MCF 10A (cell line): ENCODE measurements around the gene PEX19. TPM values are rescaled to one million over a fixed set of nuclear protein-coding genes. Genes with fewer than 3 reads are reported as not detected.

Source experiments
- BruUV-seq: library from RNA; stranded (reverse); fragments of 400-500 nt; replicated peaks from 2 replicates; lab custom pipeline; 2021; lab: Mats Ljungman, UMichigan
- CTCF ChIA-PET: fragments of 300-600 bp; sonication (Branson Sonifier 250); formaldehyde crosslinking; extraction: SDS; loops from one replicate; lab custom pipeline; 2021; ENCODE audit warnings: antibody characterized with exemption, inconsistent platforms; lab: Yijun Ruan, JAX
- POLR2A ChIA-PET: fragments of 300-600, 350-650 bp; sonication (Branson Sonifier 250); formaldehyde crosslinking; extraction: SDS; loops from one replicate; lab custom pipeline; 2020; ENCODE audit warnings: antibody characterized with exemption, inconsistent platforms; lab: Yijun Ruan, JAX
- DNase-seq: peaks from one replicate; pipeline ENCODE4 v3.0.0-alpha.2; 2018; ENCODE audit not compliant: unreplicated experiment
- H3K27ac Mint-ChIP-seq: one replicate; pipeline ENCODE4 v1.8.0; 2022; ENCODE audit warnings: mild to moderate bottlenecking, low read depth, mixed read lengths; ENCODE audit not compliant: unreplicated experiment
- H3K27me3 Mint-ChIP-seq: one replicate; pipeline ENCODE4 v1.8.0; 2022; ENCODE audit warnings: mixed read lengths; ENCODE audit not compliant: insufficient read depth, unreplicated experiment
- H3K36me3 Mint-ChIP-seq: one replicate; pipeline ENCODE4 v1.8.0; 2022; ENCODE audit warnings: mild to moderate bottlenecking, moderate library complexity, mixed read lengths; ENCODE audit not compliant: insufficient read depth, unreplicated experiment
- H3K4me1 Mint-ChIP-seq: one replicate; pipeline ENCODE4 v1.8.0; 2022; ENCODE audit warnings: mixed read lengths; ENCODE audit not compliant: insufficient read depth, unreplicated experiment
- H3K4me3 Mint-ChIP-seq: one replicate; pipeline ENCODE4 v1.8.0; 2022; ENCODE audit warnings: mild to moderate bottlenecking, moderate library complexity, mixed read lengths; ENCODE audit not compliant: unreplicated experiment
- H3K9me3 Mint-ChIP-seq: one replicate; pipeline ENCODE4 v1.8.0; 2022; ENCODE audit warnings: mixed read lengths; ENCODE audit not compliant: unreplicated experiment
- CTCF ChIP-seq: fragments of 200-600 bp; IDR thresholded peaks from one replicate; pipeline ENCODE4 v1.8.0; 2022; ENCODE audit warnings: antibody characterized with exemption, mild to moderate bottlenecking; ENCODE audit not compliant: unreplicated experiment
- intact Hi-C: fragments of 100-400 bp; cut with micrococcal nuclease; formaldehyde crosslinking; loops from 2 replicates; pipeline ENCODE4 v1.14.1; 2022
- total RNA-seq: library from RNA; stranded (reverse); gene quantifications from 2 replicates; pipeline ENCODE4 v1.2.3, GENCODE V29; 2022

Gene PEX19
- total RNA-seq, 1 experiment from 2014 or later: 61.2 TPM

- intact Hi-C loops: no loop called here
- POLR2A ChIA-PET: interaction anchor here (0.6 to 1.6 kb wide), 7 partner anchors 10 to 285 kb away, joined by 3 to 6 read pairs (median 5); partner anchors contain the start of gene PEX19
- CTCF ChIA-PET: interaction anchor here (0.6 to 11.9 kb wide), 15 partner anchors 8 to 369 kb away, joined by 3 to 103 read pairs (median 3); no protein-coding TSS in a partner anchor
- no peaks in the 10 kb centered on the region for H3K9me3 Mint-ChIP-seq
- H3K27ac Mint-ChIP-seq: peak overlapping the region; percentile 1
- DNase-seq: no peak
- no peaks in the 10 kb centered on the region for H3K27me3 Mint-ChIP-seq
- TSS peak; percentile 50 for BruUV-seq
- H3K4me3 Mint-ChIP-seq: no peak overlapping the region
- H3K36me3 Mint-ChIP-seq: peaks cover 95% of the 10 kb centered on the region
- H3K4me1 Mint-ChIP-seq: peaks cover 6% of the 10 kb centered on the region
- no peak for TF ChIP-seq CTCF
Observed at GRCh38 chr1:160239582-160240299, 45.2 kb downstream of the PEX19 start.

GRCh38 chr1:160238408-160238807 is 46.5 kb downstream of the PEX19 start:
- no peaks in the 10 kb centered on the region for H3K9me3 Mint-ChIP-seq
- no TSS peak for BruUV-seq
- peaks cover 6% of the 10 kb centered on the region for H3K4me1 Mint-ChIP-seq
- intact Hi-C loops: no loop called here
- peak overlapping the region; percentile 39 for H3K27ac Mint-ChIP-seq
- H3K4me3 Mint-ChIP-seq: no peak overlapping the region
- ChIA-PET CTCF (interaction anchor here (0.5 to 11.9 kb wide), 13 partner anchors 10 to 388 kb away, joined by 3 to 103 read pairs (median 7); no protein-coding TSS in a partner anchor), POLR2A (interaction anchor here (1.0 to 1.6 kb wide), 5 partner anchors 13 to 50 kb away, joined by 3 to 6 read pairs (median 6); partner anchors contain the start of gene PEX19)
- TF ChIP-seq CTCF: no peak
- no peaks in the 10 kb centered on the region for H3K27me3 Mint-ChIP-seq
- H3K36me3 Mint-ChIP-seq: peaks cover 95% of the 10 kb centered on the region
- no peak for DNase-seq

- H3K4me3 Mint-ChIP-seq: no peak overlapping the region
- no peaks in the 10 kb centered on the region for H3K9me3 Mint-ChIP-seq
- H3K4me1 Mint-ChIP-seq: peaks cover 6% of the 10 kb centered on the region
- no TSS peak for BruUV-seq
- ChIA-PET CTCF (interaction anchor here (1.4 to 11.9 kb wide), 5 partner anchors 12 to 137 kb away, joined by 3 to 103 read pairs (median 32); no protein-coding TSS in a partner anchor), POLR2A (no interaction called here)
- H3K27me3 Mint-ChIP-seq: no peaks in the 10 kb centered on the region
- TF ChIP-seq CTCF: no peak
- peaks cover 95% of the 10 kb centered on the region for H3K36me3 Mint-ChIP-seq
- no peak for DNase-seq
- H3K27ac Mint-ChIP-seq: peak overlapping the region; percentile 39
- intact Hi-C loops: no loop called here
Observed at GRCh38 chr1:160237558-160237957, 47.4 kb downstream of the PEX19 start.

- peaks cover 6% of the 10 kb centered on the region for H3K4me1 Mint-ChIP-seq
- ChIA-PET CTCF (interaction anchor here (1.4 to 8.2 kb wide), 5 partner anchors 16 to 136 kb away, joined by 3 to 103 read pairs (median 13); no protein-coding TSS in a partner anchor), POLR2A (interaction anchor here (0.9 to 1.0 kb wide), 3 partner anchors 14 to 24 kb away, joined by 3 read pairs; no protein-coding TSS in a partner anchor)
- H3K27ac Mint-ChIP-seq: no peak overlapping the region
- no peak overlapping the region for H3K4me3 Mint-ChIP-seq
- no peaks in the 10 kb centered on the region for H3K27me3 Mint-ChIP-seq
- DNase-seq: no peak
- intact Hi-C loops: no loop called here
- BruUV-seq: no TSS peak
- H3K9me3 Mint-ChIP-seq: no peaks in the 10 kb centered on the region
- TF ChIP-seq CTCF: no peak
- peaks cover 96% of the 10 kb centered on the region for H3K36me3 Mint-ChIP-seq
Observed at GRCh38 chr1:160236806-160237205, 48.1 kb downstream of the PEX19 start.
